GM23338 (cell line): ENCODE measurements around the gene CDK14. TPM values are rescaled to one million over a fixed set of nuclear protein-coding genes. Genes with fewer than 3 reads are reported as not detected.

Source experiments
- ATAC-seq: fragments of 200-7000 bp; cut with Tn5 transposase; 3 replicates; pipeline ENCODE4 v1.9.1; 2020
- DNase-seq: peaks from one replicate; pipeline ENCODE4 v3.0.0-alpha.2; 2015; ENCODE audit warnings: low spot score
- H2AFZ ChIP-seq: fragments of 200-600 bp; sonication (generic); 2 replicates; pipeline ENCODE4 v1.8.0; 2016; ENCODE audit warnings: antibody characterized with exemption, mild to moderate bottlenecking, moderate library complexity
- H3F3A ChIP-seq: fragments of 200-600 bp; sonication (generic); replicated peaks from 2 replicates; pipeline ENCODE4 v1.8.0; 2017; ENCODE audit warnings: antibody characterized with exemption, mixed run types, low read depth
- H3K27ac ChIP-seq: fragments of 200-600 bp; sonication (generic); 2 replicates; pipeline ENCODE4 v1.6.1; 2016; ENCODE audit warnings: low read depth
- H3K27me3 ChIP-seq: fragments of 200-600 bp; sonication (generic); 2 replicates; pipeline ENCODE4 v1.8.0; 2016; ENCODE audit warnings: mild to moderate bottlenecking, mixed run types, moderate library complexity; ENCODE audit not compliant: insufficient read depth
- H3K36me3 ChIP-seq: fragments of 200-600 bp; sonication (generic); 2 replicates; pipeline ENCODE4 v1.8.0; 2016; ENCODE audit warnings: mild to moderate bottlenecking; ENCODE audit not compliant: insufficient read depth
- H3K4me1 ChIP-seq: fragments of 200-600 bp; sonication (generic); 2 replicates; pipeline ENCODE4 v1.8.0; 2016; ENCODE audit warnings: mild to moderate bottlenecking, moderate library complexity; ENCODE audit not compliant: insufficient read depth
- H3K4me2 ChIP-seq: fragments of 200-600 bp; sonication (generic); 2 replicates; pipeline ENCODE4 v1.7.1; 2017; ENCODE audit warnings: mixed run types
- H3K4me3 ChIP-seq: fragments of 200-600 bp; sonication (generic); 2 replicates; pipeline ENCODE4 v1.6.1; 2016; ENCODE audit warnings: mixed run types
- H3K79me2 ChIP-seq: fragments of 200-600 bp; sonication (generic); replicated peaks from 2 replicates; pipeline ENCODE4 v1.8.0; 2017; ENCODE audit warnings: mild to moderate bottlenecking; ENCODE audit not compliant: insufficient read depth
- H3K9me2 ChIP-seq: fragments of 200-600 bp; sonication (generic); 2 replicates; pipeline ENCODE4 v1.8.0; 2017; ENCODE audit not compliant: insufficient read depth
- H4K20me1 ChIP-seq: fragments of 200-600 bp; sonication (generic); replicated peaks from 2 replicates; pipeline ENCODE4 v1.8.0; 2017; ENCODE audit warnings: mild to moderate bottlenecking; ENCODE audit not compliant: insufficient read depth
- H3K27ac Mint-ChIP-seq: 2 replicates; pipeline ENCODE4 v1.8.0; 2020; ENCODE audit warnings: inconsistent platforms, mild to moderate bottlenecking, moderate library complexity, mixed read lengths
- H3K27me3 Mint-ChIP-seq: 3 replicates; pipeline ENCODE4 v1.8.0; 2022; ENCODE audit warnings: low read depth, mild to moderate bottlenecking, moderate library complexity, mixed read lengths, inconsistent platforms; ENCODE audit not compliant: insufficient read depth, poor library complexity
- H3K36me3 Mint-ChIP-seq: 3 replicates; pipeline ENCODE4 v1.8.0; 2021; ENCODE audit warnings: low read depth, mild to moderate bottlenecking, inconsistent platforms, moderate library complexity, mixed read lengths
- H3K4me1 Mint-ChIP-seq: 3 replicates; pipeline ENCODE4 v1.8.0; 2020; ENCODE audit warnings: mild to moderate bottlenecking, inconsistent platforms, mixed read lengths
- H3K4me3 Mint-ChIP-seq: 3 replicates; pipeline ENCODE4 v1.8.0; 2021; ENCODE audit warnings: moderate library complexity, mild to moderate bottlenecking, inconsistent platforms, mixed read lengths
- H3K9me3 Mint-ChIP-seq: 3 replicates; pipeline ENCODE4 v1.8.0; 2020; ENCODE audit warnings: moderate library complexity, mild to moderate bottlenecking, inconsistent platforms, mixed read lengths
- EZH2phosphoT487 ChIP-seq: fragments of 200-600 bp; sonication (generic); IDR thresholded peaks from one replicate; pipeline ENCODE4 v1.8.1; 2018; ENCODE audit warnings: antibody characterized with exemption; ENCODE audit not compliant: unreplicated experiment
- JUNB ChIP-seq: IDR thresholded peaks from one replicate; pipeline ENCODE4 v1.6.1; 2016; ENCODE audit warnings: antibody characterized with exemption; ENCODE audit not compliant: unreplicated experiment
- POLR2AphosphoS5 ChIP-seq: IDR thresholded peaks from 2 replicates; pipeline ENCODE4 v1.6.1; 2016; ENCODE audit warnings: antibody characterized with exemption, low read depth
- STAT1 ChIP-seq: IDR thresholded peaks from one replicate; pipeline ENCODE4 v1.6.1; 2016; ENCODE audit warnings: antibody characterized with exemption; ENCODE audit not compliant: unreplicated experiment
- ZNF331 ChIP-seq: fragments of 250-450 bp; sonication (Bioruptor Pico); IDR thresholded peaks from 2 replicates; pipeline ENCODE4 v1.5.0; 2020; ENCODE audit warnings: low read depth, mild to moderate bottlenecking, moderate library complexity
- polyA plus RNA-seq: library from polyadenylated mRNA; unstranded; fragments of >200 nt; fragmentation: Nextera tagmentation; extraction: Ambion mirVana; gene quantifications from 2 replicates; pipeline ENCODE4 v1.2.1, GENCODE V29; 2016
- total RNA-seq: library from RNA; depleted of rRNA; stranded (reverse); fragments of >200 nt; shearing (Covaris generic); gene quantifications from 2 replicates; pipeline ENCODE4 v1.2.3, GENCODE V29; 2014
- TF ChIP-seq, protein P1 (sequence below): IDR thresholded peaks from 2 replicates; pipeline ENCODE4 v1.6.1; 2016; ENCODE audit warnings: antibody characterized with exemption
- TF ChIP-seq, protein P2 (sequence below): fragments of 250-450 bp; sonication (Bioruptor Pico); IDR thresholded peaks from 2 replicates; pipeline ENCODE4 v1.5.0; 2020; ENCODE audit warnings: mild to moderate bottlenecking, moderate library complexity
- TF ChIP-seq, protein P3 (sequence below): IDR thresholded peaks from one replicate; pipeline ENCODE4 v1.6.1; 2018; ENCODE audit warnings: antibody characterized with exemption; ENCODE audit not compliant: unreplicated experiment

Gene CDK14
- total and polyA plus RNA-seq, 2 experiments from 2014 or later, result 11.2 to 24.0 TPM

GRCh38 chr7:91127959-91128358 is 531.8 kb downstream of the CDK14 start:
- no peak for DNase-seq

DNA sequence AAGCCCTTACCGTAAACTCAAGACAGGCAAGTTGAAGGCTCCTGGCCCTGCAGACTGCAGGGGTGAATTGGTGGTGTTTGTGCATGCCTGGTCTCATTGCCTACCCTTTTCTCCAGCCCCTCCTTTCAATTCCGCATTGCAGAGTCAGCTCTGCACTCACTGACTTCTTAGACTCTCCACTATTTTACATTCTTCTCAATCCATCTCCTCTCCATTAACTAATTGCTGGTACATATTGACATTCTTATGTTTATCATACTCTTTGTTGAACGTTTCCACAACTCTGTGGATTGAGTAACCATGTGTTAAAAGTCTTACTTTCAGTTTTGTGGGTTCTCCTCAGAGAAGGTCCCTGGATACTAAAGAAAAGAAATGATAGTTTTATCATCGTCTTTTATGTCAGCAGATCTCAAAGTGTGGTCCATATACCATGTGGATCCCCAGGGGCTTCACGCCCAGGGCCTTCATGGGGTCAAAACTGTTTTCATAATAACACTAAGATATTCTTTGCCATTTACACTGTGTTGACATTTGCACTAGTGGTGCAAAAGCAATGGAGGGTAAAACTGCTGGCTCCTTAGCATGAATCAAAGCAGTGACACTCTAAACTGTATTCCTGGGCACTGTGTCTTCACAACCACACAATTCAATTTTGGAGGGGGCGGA is 532.7 kb downstream of the CDK14 start:
- Histone ChIP-seq H3K27ac (no peak overlapping the region), H3K4me3 (no peak overlapping the region), H3K27me3 (no peaks in the 10 kb centered on the region), H2AFZ (no peak overlapping the region), H4K20me1 (no peaks in the 10 kb centered on the region), H3F3A (no peaks in the 10 kb centered on the region), H3K79me2 (no peaks in the 10 kb centered on the region), H3K4me1 (peaks cover 24% of the 10 kb centered on the region), H3K4me2 (no peak overlapping the region), H3K36me3 (no peaks in the 10 kb centered on the region), H3K9me2 (no peaks in the 10 kb centered on the region; the same call in 1 of the 2 replicates)
- no peaks in the 10 kb centered on the region for H3K9me3 Mint-ChIP-seq
- no peaks in the 10 kb centered on the region for H3K27me3 Mint-ChIP-seq
- ATAC-seq, result peak; percentile 87
- peaks cover 3% of the 10 kb centered on the region; the same call in 2 of the 3 replicates for H3K36me3 Mint-ChIP-seq
- H3K4me1 Mint-ChIP-seq, result peaks cover 26% of the 10 kb centered on the region
- no peak overlapping the region for H3K4me3 Mint-ChIP-seq
- H3K27ac Mint-ChIP-seq, result no peak overlapping the region
- DNase-seq, result peak; percentile 42
- TF ChIP-seq POLR2AphosphoS5 (no peak), ZNF331 (CRISPR knock-in tag) (no peak), STAT1 (no peak), JUNB (no peak), EZH2phosphoT487 (no peak)
- TF ChIP-seq, protein P1, sequence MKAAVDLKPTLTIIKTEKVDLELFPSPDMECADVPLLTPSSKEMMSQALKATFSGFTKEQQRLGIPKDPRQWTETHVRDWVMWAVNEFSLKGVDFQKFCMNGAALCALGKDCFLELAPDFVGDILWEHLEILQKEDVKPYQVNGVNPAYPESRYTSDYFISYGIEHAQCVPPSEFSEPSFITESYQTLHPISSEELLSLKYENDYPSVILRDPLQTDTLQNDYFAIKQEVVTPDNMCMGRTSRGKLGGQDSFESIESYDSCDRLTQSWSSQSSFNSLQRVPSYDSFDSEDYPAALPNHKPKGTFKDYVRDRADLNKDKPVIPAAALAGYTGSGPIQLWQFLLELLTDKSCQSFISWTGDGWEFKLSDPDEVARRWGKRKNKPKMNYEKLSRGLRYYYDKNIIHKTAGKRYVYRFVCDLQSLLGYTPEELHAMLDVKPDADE, result no peak
- TF ChIP-seq, protein P2, sequence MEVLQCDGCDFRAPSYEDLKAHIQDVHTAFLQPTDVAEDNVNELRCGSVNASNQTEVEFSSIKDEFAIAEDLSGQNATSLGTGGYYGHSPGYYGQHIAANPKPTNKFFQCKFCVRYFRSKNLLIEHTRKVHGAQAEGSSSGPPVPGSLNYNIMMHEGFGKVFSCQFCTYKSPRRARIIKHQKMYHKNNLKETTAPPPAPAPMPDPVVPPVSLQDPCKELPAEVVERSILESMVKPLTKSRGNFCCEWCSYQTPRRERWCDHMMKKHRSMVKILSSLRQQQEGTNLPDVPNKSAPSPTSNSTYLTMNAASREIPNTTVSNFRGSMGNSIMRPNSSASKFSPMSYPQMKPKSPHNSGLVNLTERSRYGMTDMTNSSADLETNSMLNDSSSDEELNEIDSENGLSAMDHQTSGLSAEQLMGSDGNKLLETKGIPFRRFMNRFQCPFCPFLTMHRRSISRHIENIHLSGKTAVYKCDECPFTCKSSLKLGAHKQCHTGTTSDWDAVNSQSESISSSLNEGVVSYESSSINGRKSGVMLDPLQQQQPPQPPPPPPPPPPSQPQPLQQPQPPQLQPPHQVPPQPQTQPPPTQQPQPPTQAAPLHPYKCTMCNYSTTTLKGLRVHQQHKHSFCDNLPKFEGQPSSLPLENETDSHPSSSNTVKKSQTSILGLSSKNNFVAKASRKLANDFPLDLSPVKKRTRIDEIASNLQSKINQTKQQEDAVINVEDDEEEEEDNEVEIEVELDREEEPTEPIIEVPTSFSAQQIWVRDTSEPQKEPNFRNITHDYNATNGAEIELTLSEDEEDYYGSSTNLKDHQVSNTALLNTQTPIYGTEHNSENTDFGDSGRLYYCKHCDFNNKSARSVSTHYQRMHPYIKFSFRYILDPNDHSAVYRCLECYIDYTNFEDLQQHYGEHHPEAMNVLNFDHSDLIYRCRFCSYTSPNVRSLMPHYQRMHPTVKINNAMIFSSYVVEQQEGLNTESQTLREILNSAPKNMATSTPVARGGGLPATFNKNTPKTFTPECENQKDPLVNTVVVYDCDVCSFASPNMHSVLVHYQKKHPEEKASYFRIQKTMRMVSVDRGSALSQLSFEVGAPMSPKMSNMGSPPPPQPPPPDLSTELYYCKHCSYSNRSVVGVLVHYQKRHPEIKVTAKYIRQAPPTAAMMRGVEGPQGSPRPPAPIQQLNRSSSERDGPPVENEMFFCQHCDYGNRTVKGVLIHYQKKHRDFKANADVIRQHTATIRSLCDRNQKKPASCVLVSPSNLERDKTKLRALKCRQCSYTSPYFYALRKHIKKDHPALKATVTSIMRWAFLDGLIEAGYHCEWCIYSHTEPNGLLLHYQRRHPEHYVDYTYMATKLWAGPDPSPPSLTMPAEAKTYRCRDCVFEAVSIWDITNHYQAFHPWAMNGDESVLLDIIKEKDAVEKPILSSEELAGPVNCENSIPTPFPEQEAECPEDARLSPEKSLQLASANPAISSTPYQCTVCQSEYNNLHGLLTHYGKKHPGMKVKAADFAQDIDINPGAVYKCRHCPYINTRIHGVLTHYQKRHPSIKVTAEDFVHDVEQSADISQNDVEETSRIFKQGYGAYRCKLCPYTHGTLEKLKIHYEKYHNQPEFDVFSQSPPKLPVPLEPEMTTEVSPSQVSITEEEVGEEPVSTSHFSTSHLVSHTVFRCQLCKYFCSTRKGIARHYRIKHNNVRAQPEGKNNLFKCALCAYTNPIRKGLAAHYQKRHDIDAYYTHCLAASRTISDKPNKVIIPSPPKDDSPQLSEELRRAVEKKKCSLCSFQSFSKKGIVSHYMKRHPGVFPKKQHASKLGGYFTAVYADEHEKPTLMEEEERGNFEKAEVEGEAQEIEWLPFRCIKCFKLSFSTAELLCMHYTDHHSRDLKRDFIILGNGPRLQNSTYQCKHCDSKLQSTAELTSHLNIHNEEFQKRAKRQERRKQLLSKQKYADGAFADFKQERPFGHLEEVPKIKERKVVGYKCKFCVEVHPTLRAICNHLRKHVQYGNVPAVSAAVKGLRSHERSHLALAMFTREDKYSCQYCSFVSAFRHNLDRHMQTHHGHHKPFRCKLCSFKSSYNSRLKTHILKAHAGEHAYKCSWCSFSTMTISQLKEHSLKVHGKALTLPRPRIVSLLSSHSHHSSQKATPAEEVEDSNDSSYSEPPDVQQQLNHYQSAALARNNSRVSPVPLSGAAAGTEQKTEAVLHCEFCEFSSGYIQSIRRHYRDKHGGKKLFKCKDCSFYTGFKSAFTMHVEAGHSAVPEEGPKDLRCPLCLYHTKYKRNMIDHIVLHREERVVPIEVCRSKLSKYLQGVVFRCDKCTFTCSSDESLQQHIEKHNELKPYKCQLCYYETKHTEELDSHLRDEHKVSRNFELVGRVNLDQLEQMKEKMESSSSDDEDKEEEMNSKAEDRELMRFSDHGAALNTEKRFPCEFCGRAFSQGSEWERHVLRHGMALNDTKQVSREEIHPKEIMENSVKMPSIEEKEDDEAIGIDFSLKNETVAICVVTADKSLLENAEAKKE (CRISPR knock-in tag), result no peak
- TF ChIP-seq, protein P3, sequence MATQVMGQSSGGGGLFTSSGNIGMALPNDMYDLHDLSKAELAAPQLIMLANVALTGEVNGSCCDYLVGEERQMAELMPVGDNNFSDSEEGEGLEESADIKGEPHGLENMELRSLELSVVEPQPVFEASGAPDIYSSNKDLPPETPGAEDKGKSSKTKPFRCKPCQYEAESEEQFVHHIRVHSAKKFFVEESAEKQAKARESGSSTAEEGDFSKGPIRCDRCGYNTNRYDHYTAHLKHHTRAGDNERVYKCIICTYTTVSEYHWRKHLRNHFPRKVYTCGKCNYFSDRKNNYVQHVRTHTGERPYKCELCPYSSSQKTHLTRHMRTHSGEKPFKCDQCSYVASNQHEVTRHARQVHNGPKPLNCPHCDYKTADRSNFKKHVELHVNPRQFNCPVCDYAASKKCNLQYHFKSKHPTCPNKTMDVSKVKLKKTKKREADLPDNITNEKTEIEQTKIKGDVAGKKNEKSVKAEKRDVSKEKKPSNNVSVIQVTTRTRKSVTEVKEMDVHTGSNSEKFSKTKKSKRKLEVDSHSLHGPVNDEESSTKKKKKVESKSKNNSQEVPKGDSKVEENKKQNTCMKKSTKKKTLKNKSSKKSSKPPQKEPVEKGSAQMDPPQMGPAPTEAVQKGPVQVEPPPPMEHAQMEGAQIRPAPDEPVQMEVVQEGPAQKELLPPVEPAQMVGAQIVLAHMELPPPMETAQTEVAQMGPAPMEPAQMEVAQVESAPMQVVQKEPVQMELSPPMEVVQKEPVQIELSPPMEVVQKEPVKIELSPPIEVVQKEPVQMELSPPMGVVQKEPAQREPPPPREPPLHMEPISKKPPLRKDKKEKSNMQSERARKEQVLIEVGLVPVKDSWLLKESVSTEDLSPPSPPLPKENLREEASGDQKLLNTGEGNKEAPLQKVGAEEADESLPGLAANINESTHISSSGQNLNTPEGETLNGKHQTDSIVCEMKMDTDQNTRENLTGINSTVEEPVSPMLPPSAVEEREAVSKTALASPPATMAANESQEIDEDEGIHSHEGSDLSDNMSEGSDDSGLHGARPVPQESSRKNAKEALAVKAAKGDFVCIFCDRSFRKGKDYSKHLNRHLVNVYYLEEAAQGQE, result no peak

More at GRCh38 chr7:91127959-91128358, 531.8 kb downstream of the CDK14 start:
- Mint-ChIP-seq H3K4me3 (no peak overlapping the region), H3K9me3 (no peaks in the 10 kb centered on the region), H3K27ac (no peak overlapping the region), H3K4me1 (peaks cover 25% of the 10 kb centered on the region), H3K36me3 (peaks cover 6% of the 10 kb centered on the region), H3K27me3 (no peaks in the 10 kb centered on the region)
- Histone ChIP-seq H4K20me1 (no peaks in the 10 kb centered on the region), H3K9me2 (no peaks in the 10 kb centered on the region; the same call in 1 of the 2 replicates), H3K4me2 (no peak overlapping the region), H3K4me1 (peaks cover 21% of the 10 kb centered on the region), H2AFZ (no peak overlapping the region), H3F3A (no peaks in the 10 kb centered on the region), H3K4me3 (no peak overlapping the region), H3K79me2 (no peaks in the 10 kb centered on the region), H3K27me3 (no peaks in the 10 kb centered on the region), H3K36me3 (no peaks in the 10 kb centered on the region), H3K27ac (no peak overlapping the region)
- no peak for ATAC-seq
- TF ChIP-seq STAT1, result no peak
